ENCODE results near the gene UBE2J2.

UBE2J2 gene

GRCh38 chr1:1296070-1297061, 22.7 kb upstream of the UBE2J2 start:
- no peak overlapping the region for H3K27ac ChIP-seq (ENCODE audit: low read depth, low read length)
- H3K36me3 ChIP-seq (ENCODE audit: control insufficient read depth in 5 of 5, insufficient read depth in 5 of 5, low read length in 5 of 5), result peaks cover 0 to 53% (median 30%) of the 10 kb centered on the region in 5 donors
- no peak overlapping the region for H3K9ac ChIP-seq (ENCODE audit: low read length in 5 of 5)
- H3K4me1 ChIP-seq (ENCODE audit: control insufficient read depth in 5 of 5, insufficient read depth in 5 of 5, low read length in 5 of 5), result peaks cover 0 to 6% (median under 1%) of the 10 kb centered on the region in 5 donors
- H3K27me3 ChIP-seq (ENCODE audit: control insufficient read depth in 5 of 5, insufficient read depth in 4 of 5, low read length in 5 of 5), result no peaks in the 10 kb centered on the region
- H3K9me3 ChIP-seq (ENCODE audit: control insufficient read depth in 5 of 5, low read length in 5 of 5), result no peaks in the 10 kb centered on the region
- no peak overlapping the region for H3K4me3 ChIP-seq (ENCODE audit: low read depth in 1 of 5, low read length in 5 of 5)

DNA sequence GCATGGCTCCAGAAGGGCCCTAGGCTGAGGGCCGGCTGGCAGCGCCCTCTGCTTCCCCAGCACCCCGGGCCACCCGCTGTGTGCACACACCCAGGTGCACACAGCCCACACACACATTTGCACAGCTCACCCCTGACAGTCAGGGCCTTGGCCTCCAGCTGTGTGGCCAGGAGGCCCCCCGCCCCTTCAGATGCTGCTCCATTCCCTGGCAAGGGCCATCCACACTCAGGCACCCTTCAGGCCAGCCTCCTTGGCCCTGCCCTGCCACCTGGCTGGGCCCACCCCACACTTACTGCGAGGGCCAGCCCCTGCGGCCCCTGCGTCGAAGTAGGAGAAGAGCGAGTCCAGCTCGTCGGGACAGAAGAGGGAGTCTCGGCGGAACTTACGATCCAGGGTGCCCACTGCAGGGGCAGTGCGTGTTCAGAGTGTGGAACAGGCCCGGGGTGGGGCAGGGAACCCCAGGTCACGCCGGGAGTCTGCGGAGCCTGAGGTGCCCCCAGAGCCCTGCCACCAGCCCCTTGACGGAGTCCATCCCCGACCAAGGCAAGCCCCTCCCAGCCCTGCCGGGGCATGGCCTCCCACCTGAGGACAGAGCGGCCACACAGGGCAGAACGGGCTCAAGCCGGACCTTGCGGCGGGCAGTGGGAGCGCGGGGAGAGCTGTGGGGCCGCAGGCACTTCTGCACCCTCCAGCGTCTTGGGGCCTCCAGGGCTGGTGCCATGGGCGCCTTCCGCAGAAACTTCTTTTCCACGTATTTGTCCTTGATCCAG, 21.7 kb upstream of the UBE2J2 start:
- Histone ChIP-seq H3K4me3 (ENCODE audit: low read depth in 1 of 5, low read length in 5 of 5) (no peak overlapping the region), H3K36me3 (ENCODE audit: control insufficient read depth in 5 of 5, insufficient read depth in 5 of 5, low read length in 5 of 5) (peaks cover 0 to 53% (median 30%) of the 10 kb centered on the region in 5 donors), H3K9ac (ENCODE audit: low read length in 5 of 5) (no peak overlapping the region), H3K4me1 (ENCODE audit: control insufficient read depth in 5 of 5, insufficient read depth in 5 of 5, low read length in 5 of 5) (peaks cover 0 to 11% (median 3%) of the 10 kb centered on the region in 5 donors), H3K27ac (ENCODE audit: low read depth, low read length) (no peak overlapping the region), H3K9me3 (ENCODE audit: control insufficient read depth in 5 of 5, low read length in 5 of 5) (no peaks in the 10 kb centered on the region), H3K27me3 (ENCODE audit: control insufficient read depth in 5 of 5, insufficient read depth in 4 of 5, low read length in 5 of 5) (peaks cover 0 to 2% (median 0%) of the 10 kb centered on the region in 5 donors)

DNA sequence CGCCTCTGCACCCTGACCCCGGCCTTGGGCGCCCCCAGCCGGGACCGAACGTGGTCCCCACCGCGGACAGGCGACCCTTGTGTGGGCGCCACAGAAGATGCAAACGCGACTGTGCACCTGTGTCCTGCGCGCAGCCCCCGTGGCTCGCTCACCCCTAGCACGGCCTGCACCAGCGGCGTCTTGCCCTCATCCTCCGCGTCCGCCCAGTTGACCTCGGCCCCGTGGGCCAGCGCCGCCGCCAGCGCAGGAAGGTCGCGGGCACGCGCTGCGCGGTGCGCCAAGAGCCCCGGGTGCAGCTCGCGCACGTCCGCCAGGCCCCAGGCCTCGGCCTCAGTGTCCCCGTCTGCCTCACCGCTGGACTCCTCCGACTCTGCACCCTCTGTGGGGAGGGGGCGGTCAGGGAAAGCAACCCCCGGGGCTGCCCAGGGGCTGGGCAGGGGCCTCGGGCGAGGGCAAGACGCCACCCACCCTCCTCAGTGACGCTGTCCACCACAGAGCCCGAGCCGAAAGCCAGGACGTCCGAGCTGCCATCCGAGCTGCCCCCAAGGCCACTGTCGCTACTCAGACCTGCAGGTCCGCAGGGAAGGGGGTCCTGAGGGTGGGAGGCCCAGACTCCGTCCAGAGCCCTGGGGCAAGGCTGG, 20.7 kb upstream of the UBE2J2 start:
- Histone ChIP-seq H3K36me3 (ENCODE audit: control insufficient read depth in 5 of 5, insufficient read depth in 5 of 5, low read length in 5 of 5) (peaks cover 0 to 48% (median 29%) of the 10 kb centered on the region in 5 donors), H3K27me3 (ENCODE audit: control insufficient read depth in 5 of 5, insufficient read depth in 4 of 5, low read length in 5 of 5) (peaks cover 0 to 3% (median 0%) of the 10 kb centered on the region in 5 donors), H3K4me1 (ENCODE audit: control insufficient read depth in 5 of 5, insufficient read depth in 5 of 5, low read length in 5 of 5) (peaks cover 0 to 11% (median 3%) of the 10 kb centered on the region in 5 donors), H3K9me3 (ENCODE audit: control insufficient read depth in 5 of 5, low read length in 5 of 5) (no peaks in the 10 kb centered on the region), H3K27ac (ENCODE audit: low read depth, low read length) (no peak overlapping the region), H3K9ac (ENCODE audit: low read length in 5 of 5) (no peak overlapping the region), H3K4me3 (ENCODE audit: low read depth in 1 of 5, low read length in 5 of 5) (no peak overlapping the region)

DNA sequence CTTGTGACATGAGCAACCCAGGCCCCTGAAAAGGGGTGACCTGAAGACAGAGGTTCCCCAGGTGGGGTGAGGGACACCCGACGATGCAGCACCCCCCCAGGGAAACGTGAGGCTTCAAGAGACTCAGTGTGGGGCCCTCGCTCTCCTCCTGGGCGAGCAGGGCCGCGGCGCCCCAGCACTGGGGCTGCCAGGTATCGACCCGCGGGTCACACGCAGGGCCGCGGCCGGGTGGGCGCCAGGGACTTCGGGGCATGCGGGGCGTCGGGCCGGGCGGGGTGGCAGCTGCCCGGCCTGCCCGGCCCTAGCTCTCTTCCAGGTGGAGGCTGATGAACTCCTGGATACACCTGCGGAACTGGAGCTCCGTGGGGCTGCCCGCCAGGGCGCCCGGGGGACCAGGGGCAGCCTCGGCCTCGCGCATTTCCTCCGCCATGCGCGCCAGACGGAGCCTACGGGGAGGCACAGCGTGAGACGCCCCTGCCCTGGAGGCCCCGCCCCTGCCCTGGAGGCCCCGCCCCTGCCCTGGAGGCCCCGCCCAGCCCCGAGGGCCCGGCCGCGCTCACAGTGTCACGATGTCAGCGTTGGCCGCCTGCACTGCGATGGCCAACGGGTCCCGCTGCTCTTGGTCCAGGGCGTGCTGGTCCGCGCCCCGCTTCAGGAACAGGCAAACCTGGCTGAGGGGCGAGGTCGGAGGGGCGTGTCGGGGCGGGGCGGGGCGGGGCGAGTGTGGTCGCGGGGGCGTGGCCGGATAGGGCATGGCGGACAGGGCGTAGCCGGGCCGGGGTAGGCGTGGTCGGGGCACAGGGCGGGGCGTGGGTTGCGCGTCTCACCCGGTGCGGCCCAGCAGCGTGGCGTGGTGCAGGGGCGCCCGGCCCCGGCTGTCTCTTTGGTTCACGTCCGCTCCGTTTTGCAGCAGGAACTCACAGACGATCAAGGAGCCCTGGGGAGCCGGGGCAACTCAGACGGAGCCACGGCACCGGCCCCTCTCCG, 19.9 kb upstream of the UBE2J2 start:
- no peak overlapping the region for H3K27ac ChIP-seq (ENCODE audit: low read depth, low read length)
- H3K9ac ChIP-seq (ENCODE audit: low read length in 5 of 5), result no peak overlapping the region
- H3K4me3 ChIP-seq (ENCODE audit: low read depth in 1 of 5, low read length in 5 of 5), result no peak overlapping the region
- H3K4me1 ChIP-seq (ENCODE audit: control insufficient read depth in 5 of 5, insufficient read depth in 5 of 5, low read length in 5 of 5), result peaks cover 0 to 8% (median 3%) of the 10 kb centered on the region in 5 donors
- peaks cover 0 to 3% (median 0%) of the 10 kb centered on the region in 5 donors for H3K27me3 ChIP-seq (ENCODE audit: control insufficient read depth in 5 of 5, insufficient read depth in 4 of 5, low read length in 5 of 5)
- H3K36me3 ChIP-seq (ENCODE audit: control insufficient read depth in 5 of 5, insufficient read depth in 5 of 5, low read length in 5 of 5), result peaks cover 0 to 44% (median 29%) of the 10 kb centered on the region in 5 donors
- H3K9me3 ChIP-seq (ENCODE audit: control insufficient read depth in 5 of 5, low read length in 5 of 5), result no peaks in the 10 kb centered on the region

DNA sequence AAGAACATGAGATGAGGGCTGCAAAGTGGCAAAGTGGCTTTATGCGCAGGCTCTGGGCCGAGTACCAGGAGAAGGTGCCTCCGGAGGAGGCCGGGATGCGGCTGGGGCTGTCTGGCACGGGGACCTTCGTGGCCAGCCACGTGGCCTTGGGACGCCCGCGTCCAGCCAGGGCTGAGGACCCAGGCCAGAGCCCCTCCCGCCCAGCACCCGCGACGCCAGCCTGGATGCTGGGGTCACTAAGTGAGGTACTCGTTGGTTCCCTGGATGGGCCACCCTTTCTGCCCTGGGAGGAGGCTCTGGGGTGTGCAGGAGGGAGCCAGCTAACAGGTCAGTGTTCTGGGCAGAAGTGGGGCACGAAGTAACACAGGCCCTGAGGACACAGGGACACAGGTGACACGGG, 19.2 kb upstream of the UBE2J2 start:
- no peak overlapping the region for H3K9ac ChIP-seq (ENCODE audit: low read length in 5 of 5)
- H3K36me3 ChIP-seq (ENCODE audit: control insufficient read depth in 5 of 5, insufficient read depth in 5 of 5, low read length in 5 of 5), result peaks cover 0 to 41% (median 27%) of the 10 kb centered on the region in 5 donors
- peaks cover 0 to 8% (median 3%) of the 10 kb centered on the region in 5 donors for H3K4me1 ChIP-seq (ENCODE audit: control insufficient read depth in 5 of 5, insufficient read depth in 5 of 5, low read length in 5 of 5)
- H3K4me3 ChIP-seq (ENCODE audit: low read depth in 1 of 5, low read length in 5 of 5), result no peak overlapping the region
- peaks cover 0 to 3% (median 0%) of the 10 kb centered on the region in 5 donors for H3K27me3 ChIP-seq (ENCODE audit: control insufficient read depth in 5 of 5, insufficient read depth in 4 of 5, low read length in 5 of 5)
- no peaks in the 10 kb centered on the region for H3K9me3 ChIP-seq (ENCODE audit: control insufficient read depth in 5 of 5, low read length in 5 of 5)
- no peak overlapping the region for H3K27ac ChIP-seq (ENCODE audit: low read depth, low read length)

DNA sequence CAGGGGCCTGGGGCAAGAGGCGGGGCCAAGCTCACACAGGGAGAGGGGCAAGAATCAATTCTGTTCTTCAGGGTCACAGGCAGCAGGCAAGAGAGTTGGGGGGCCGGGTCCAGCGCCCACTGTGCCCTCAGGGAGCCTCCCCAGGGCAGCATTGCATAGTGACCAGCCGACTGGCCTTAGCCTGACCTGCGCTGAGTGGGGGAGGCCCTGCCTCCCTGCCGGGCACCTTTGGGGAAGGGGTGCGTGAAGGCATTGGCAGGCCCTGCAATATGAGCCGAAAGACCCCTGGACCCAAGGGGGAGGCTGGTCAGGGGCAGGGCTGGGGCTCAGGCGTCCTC, 18.8 kb upstream of the UBE2J2 start:
- Histone ChIP-seq H3K36me3 (ENCODE audit: control insufficient read depth in 5 of 5, insufficient read depth in 5 of 5, low read length in 5 of 5) (peaks cover 0 to 37% (median 24%) of the 10 kb centered on the region in 5 donors), H3K27ac (ENCODE audit: low read depth, low read length) (no peak overlapping the region), H3K4me3 (ENCODE audit: low read depth in 1 of 5, low read length in 5 of 5) (no peak overlapping the region)

GRCh38 chr1:1291548-1292441, 18.1 kb upstream of the UBE2J2 start:
- H3K9me3 ChIP-seq (ENCODE audit: control insufficient read depth in 5 of 5, low read length in 5 of 5), result no peaks in the 10 kb centered on the region
- peaks cover 0 to 8% (median 3%) of the 10 kb centered on the region in 5 donors for H3K4me1 ChIP-seq (ENCODE audit: control insufficient read depth in 5 of 5, insufficient read depth in 5 of 5, low read length in 5 of 5)
- H3K36me3 ChIP-seq (ENCODE audit: control insufficient read depth in 5 of 5, insufficient read depth in 5 of 5, low read length in 5 of 5), result peaks cover 0 to 35% (median 22%) of the 10 kb centered on the region in 5 donors
- no peak overlapping the region for H3K27ac ChIP-seq (ENCODE audit: low read depth, low read length)
- H3K4me3 ChIP-seq (ENCODE audit: low read depth in 1 of 5, low read length in 5 of 5), result no peak overlapping the region
- no peak overlapping the region for H3K9ac ChIP-seq (ENCODE audit: low read length in 5 of 5)
- peaks cover 8 to 13% (median 10%) of the 10 kb centered on the region in 5 donors for H3K27me3 ChIP-seq (ENCODE audit: control insufficient read depth in 5 of 5, insufficient read depth in 4 of 5, low read length in 5 of 5)

More for the DNA sequence above, 18.8 kb upstream of the UBE2J2 start:
- Histone ChIP-seq H3K4me1 (ENCODE audit: control insufficient read depth in 5 of 5, insufficient read depth in 5 of 5, low read length in 5 of 5) (peaks cover 0 to 8% (median 3%) of the 10 kb centered on the region in 5 donors), H3K9ac (ENCODE audit: low read length in 5 of 5) (no peak overlapping the region), H3K27me3 (ENCODE audit: control insufficient read depth in 5 of 5, insufficient read depth in 4 of 5, low read length in 5 of 5) (peaks cover 2 to 7% (median 4%) of the 10 kb centered on the region in 5 donors), H3K9me3 (ENCODE audit: control insufficient read depth in 5 of 5, low read length in 5 of 5) (no peaks in the 10 kb centered on the region)

GRCh38 chr1:1291023-1291528, 17.4 kb upstream of the UBE2J2 start:
- H3K9ac ChIP-seq (ENCODE audit: low read length in 5 of 5), result no peak overlapping the region
- H3K9me3 ChIP-seq (ENCODE audit: control insufficient read depth in 5 of 5, low read length in 5 of 5), result no peaks in the 10 kb centered on the region
- H3K4me3 ChIP-seq (ENCODE audit: low read depth in 1 of 5, low read length in 5 of 5), result no peak overlapping the region
- H3K27me3 ChIP-seq (ENCODE audit: control insufficient read depth in 5 of 5, insufficient read depth in 4 of 5, low read length in 5 of 5), result peaks cover 15 to 19% (median 16%) of the 10 kb centered on the region in 5 donors
- peaks cover 0 to 28% (median 20%) of the 10 kb centered on the region in 5 donors for H3K36me3 ChIP-seq (ENCODE audit: control insufficient read depth in 5 of 5, insufficient read depth in 5 of 5, low read length in 5 of 5)
- no peak overlapping the region for H3K27ac ChIP-seq (ENCODE audit: low read depth, low read length)
- peaks cover 0 to 8% (median 3%) of the 10 kb centered on the region in 5 donors for H3K4me1 ChIP-seq (ENCODE audit: control insufficient read depth in 5 of 5, insufficient read depth in 5 of 5, low read length in 5 of 5)
